ENCODE data around the gene CSTF1. TPM values are rescaled to one million over a fixed set of nuclear protein-coding genes. Genes with fewer than 3 reads are reported as not detected.
A peak's percentile ranks its signal among the peaks of the same experiment; 100 is the strongest.
"Not testable (repeated sequence)": the region's sequence is repeated elsewhere in the genome, so short reads cannot be mapped to it uniquely, and the experiment has no call there.

CSTF1 gene
- total and polyA plus RNA-seq, 5 experiments from 2014 or later: 27.2 to 52.8 (median 33.3) TPM

GRCh38 chr20:56373942-56374341 is 18.5 kb upstream of the CSTF1 start:
- Mint-ChIP-seq H3K27ac (no peak overlapping the region), H3K27me3 (no peaks in the 10 kb centered on the region), H3K4me3 (no peak overlapping the region), H3K36me3 (peaks cover 0 to 3% (median 0%) of the 10 kb centered on the region in 3 donors), H3K9me3 (no peaks in the 10 kb centered on the region), H3K4me1 (peaks cover 0 to 8% (median 3%) of the 10 kb centered on the region in 4 donors)
- POLR2A ChIA-PET: no interaction called here
- ATAC-seq (no peak), DNase-seq (no peak)

DNA sequence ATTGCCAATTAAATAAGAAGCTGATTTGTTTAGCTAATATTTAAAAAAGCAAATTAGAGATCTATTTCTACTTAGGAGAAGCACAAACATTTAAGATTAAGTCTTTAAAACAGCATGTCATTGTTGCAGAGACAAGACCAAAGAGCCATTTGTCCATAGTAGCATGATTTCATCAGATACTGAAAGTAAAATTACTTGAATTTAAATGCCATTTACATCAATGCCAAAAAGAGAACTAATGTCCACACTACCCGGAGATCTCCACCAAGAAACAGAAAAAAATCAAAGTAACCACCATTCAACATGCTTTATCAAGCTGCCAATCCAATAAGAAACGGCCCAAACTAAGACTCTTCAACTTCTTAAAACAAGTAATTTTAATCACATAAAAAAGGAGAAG is 16.1 kb upstream of the CSTF1 start:
- no peaks in the 10 kb centered on the region for H3K27me3 Mint-ChIP-seq
- H3K4me1 Mint-ChIP-seq: peaks cover 0 to 8% (median 3%) of the 10 kb centered on the region in 4 donors
- POLR2A ChIA-PET: no interaction called here
- no peak for ATAC-seq
- H3K4me3 Mint-ChIP-seq: no peak overlapping the region
- peaks cover 0 to 2% (median 0%) of the 10 kb centered on the region in 3 donors for H3K36me3 Mint-ChIP-seq
- no peaks in the 10 kb centered on the region for H3K9me3 Mint-ChIP-seq
- H3K27ac Mint-ChIP-seq: no peak overlapping the region
- no peak for DNase-seq

DNA sequence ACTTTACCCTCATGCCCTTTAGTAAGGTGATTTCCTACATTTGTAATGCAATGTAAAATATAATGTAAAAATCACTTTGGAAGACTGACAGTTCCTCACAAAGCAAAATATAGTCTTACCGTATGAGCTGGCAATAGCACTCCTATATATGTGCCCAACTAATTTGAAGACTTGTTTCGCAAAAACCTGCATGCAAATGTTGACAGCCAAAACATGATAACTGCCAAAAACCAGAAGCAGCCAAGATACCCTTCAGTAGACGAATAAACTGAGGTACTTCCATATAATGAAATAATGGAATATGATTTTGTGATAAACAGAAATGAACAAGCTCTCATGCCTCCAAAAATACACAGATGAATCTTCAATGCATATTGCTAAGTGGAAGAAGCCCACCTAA is 14.1 kb upstream of the CSTF1 start:
- ATAC-seq (no peak), DNase-seq (no peak)
- H3K36me3 Mint-ChIP-seq: peaks cover 0 to 3% (median 2%) of the 10 kb centered on the region in 3 donors
- no peak overlapping the region for H3K4me3 Mint-ChIP-seq
- POLR2A ChIA-PET: no interaction called here
- H3K9me3 Mint-ChIP-seq: no peaks in the 10 kb centered on the region
- no peaks in the 10 kb centered on the region for H3K27me3 Mint-ChIP-seq
- peaks cover 0 to 8% (median 0%) of the 10 kb centered on the region in 4 donors for H3K4me1 Mint-ChIP-seq
- H3K27ac Mint-ChIP-seq: no peak overlapping the region

DNA sequence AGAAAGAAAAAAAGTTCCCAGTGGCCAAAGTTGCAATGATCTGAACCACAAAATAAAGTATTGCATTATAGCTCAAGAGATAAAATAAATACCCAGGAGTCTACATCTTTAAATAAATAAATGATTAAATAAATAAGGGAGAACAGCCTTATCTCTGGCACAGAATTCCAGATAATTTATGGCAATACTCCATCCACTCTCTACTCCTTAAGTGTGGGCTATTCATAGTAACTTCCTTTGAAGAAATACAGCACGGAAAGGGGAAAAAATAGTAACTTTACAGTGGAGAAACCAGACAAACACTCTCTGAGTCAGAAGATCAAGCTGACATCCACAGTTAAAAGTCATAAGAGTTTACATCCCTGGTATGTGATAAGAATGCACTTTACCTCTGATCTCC is 12.1 kb upstream of the CSTF1 start:
- ATAC-seq (no peak), DNase-seq (no peak)
- no peak overlapping the region for H3K27ac Mint-ChIP-seq
- H3K4me3 Mint-ChIP-seq: no peak overlapping the region
- no peaks in the 10 kb centered on the region for H3K9me3 Mint-ChIP-seq
- H3K4me1 Mint-ChIP-seq: peaks cover 0 to 6% (median 0%) of the 10 kb centered on the region in 4 donors
- H3K36me3 Mint-ChIP-seq: peaks cover 0 to 3% (median 2%) of the 10 kb centered on the region in 3 donors
- H3K27me3 Mint-ChIP-seq: no peaks in the 10 kb centered on the region
- POLR2A ChIA-PET: no interaction called here

- POLR2A ChIA-PET: no interaction called here
- Mint-ChIP-seq H3K4me3 (no peak overlapping the region), H3K27ac (no peak overlapping the region), H3K4me1 (no peaks in the 10 kb centered on the region), H3K36me3 (peaks cover 0 to 3% (median 2%) of the 10 kb centered on the region in 3 donors), H3K27me3 (no peaks in the 10 kb centered on the region), H3K9me3 (no peaks in the 10 kb centered on the region)
- no peak for ATAC-seq
- no peak for DNase-seq
Measured at GRCh38 chr20:56381501-56381900, 10.9 kb upstream of the CSTF1 start.

- Mint-ChIP-seq H3K4me1 (no peaks in the 10 kb centered on the region), H3K27ac (peak overlapping the region in 1 of 10 donors; percentile 17), H3K36me3 (peaks cover 0 to 3% (median 2%) of the 10 kb centered on the region in 3 donors), H3K4me3 (no peak overlapping the region), H3K9me3 (no peaks in the 10 kb centered on the region), H3K27me3 (no peaks in the 10 kb centered on the region)
- POLR2A ChIA-PET: no interaction called here
- no peak for ATAC-seq
- DNase-seq: no peak
Measured at GRCh38 chr20:56382696-56383095, 9.7 kb upstream of the CSTF1 start.

- Mint-ChIP-seq H3K36me3 (peaks cover 0 to 4% (median 2%) of the 10 kb centered on the region in 3 donors), H3K9me3 (no peaks in the 10 kb centered on the region), H3K4me3 (no peak overlapping the region), H3K27me3 (no peaks in the 10 kb centered on the region), H3K4me1 (no peaks in the 10 kb centered on the region), H3K27ac (no peak overlapping the region)
- DNase-seq (no peak), ATAC-seq (no peak)
- POLR2A ChIA-PET: no interaction called here
Measured at GRCh38 chr20:56383334-56383733, 9.1 kb upstream of the CSTF1 start.

DNA sequence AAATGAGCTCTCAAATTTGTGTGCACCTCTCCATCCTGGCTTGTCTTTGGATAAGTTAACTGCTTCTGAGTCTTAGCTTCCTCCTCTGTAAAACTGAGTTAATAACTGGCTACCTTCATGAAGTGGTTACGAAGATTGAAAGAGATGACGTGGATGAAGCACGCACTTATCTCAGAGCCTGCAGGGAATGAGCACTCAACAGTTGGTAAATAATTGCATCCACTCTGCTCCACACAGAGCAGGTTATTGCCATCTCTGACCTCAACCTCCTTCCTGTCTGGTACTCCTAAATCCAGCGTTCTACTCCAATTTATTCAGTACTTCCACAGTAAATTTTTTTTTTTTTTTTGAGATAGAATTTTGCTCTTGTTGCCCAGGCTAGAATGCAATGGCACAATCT is 7.3 kb upstream of the CSTF1 start:
- no peak for DNase-seq
- no peak overlapping the region for H3K27ac Mint-ChIP-seq
- H3K4me1 Mint-ChIP-seq: no peaks in the 10 kb centered on the region
- H3K4me3 Mint-ChIP-seq: no peak overlapping the region
- ATAC-seq: no peak
- H3K36me3 Mint-ChIP-seq: peaks cover 0 to 5% (median 0%) of the 10 kb centered on the region in 3 donors
- no peaks in the 10 kb centered on the region for H3K9me3 Mint-ChIP-seq
- POLR2A ChIA-PET: interaction anchor here (0.5 to 0.7 kb wide), 2 partner anchors 33 to 42 kb away, joined by 4 to 6 read pairs; no protein-coding TSS in a partner anchor
- no peaks in the 10 kb centered on the region for H3K27me3 Mint-ChIP-seq

- H3K36me3 Mint-ChIP-seq: peaks cover 0 to 5% (median 0%) of the 10 kb centered on the region in 3 donors
- H3K4me1 Mint-ChIP-seq: peaks cover 0 to 3% (median 0%) of the 10 kb centered on the region in 4 donors
- no peak overlapping the region for H3K27ac Mint-ChIP-seq
- no peak for DNase-seq
- no peaks in the 10 kb centered on the region for H3K27me3 Mint-ChIP-seq
- no peaks in the 10 kb centered on the region for H3K9me3 Mint-ChIP-seq
- no peak overlapping the region for H3K4me3 Mint-ChIP-seq
- POLR2A ChIA-PET: no interaction called here
- ATAC-seq: no peak
Measured at GRCh38 chr20:56386219-56386618, 6.2 kb upstream of the CSTF1 start.

DNA sequence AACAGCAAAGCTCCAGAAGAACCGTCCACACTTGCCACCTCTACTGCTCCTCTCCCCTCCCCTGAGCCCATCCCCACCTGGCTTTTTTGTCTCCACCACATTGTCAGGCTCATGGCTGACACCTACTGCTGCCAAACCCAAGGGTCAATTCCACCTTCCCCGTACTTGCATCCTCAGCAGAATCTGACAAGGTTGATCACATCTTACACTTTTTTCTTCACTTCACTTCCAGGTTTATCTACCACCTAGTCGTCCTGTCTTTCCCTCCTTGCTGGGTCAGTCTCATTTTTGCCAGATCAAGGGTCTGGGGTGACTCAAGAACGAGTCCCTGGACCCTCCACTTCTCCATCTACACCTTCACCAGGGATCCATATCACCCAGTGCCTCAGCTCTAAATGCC is 3.6 kb upstream of the CSTF1 start:
- Mint-ChIP-seq H3K27ac (no peak overlapping the region), H3K9me3 (no peaks in the 10 kb centered on the region), H3K27me3 (no peaks in the 10 kb centered on the region), H3K4me1 (peaks cover 9 to 17% (median 10%) of the 10 kb centered on the region in 4 donors), H3K4me3 (no peak overlapping the region), H3K36me3 (peaks cover 0 to 2% (median 0%) of the 10 kb centered on the region in 3 donors)
- POLR2A ChIA-PET: no interaction called here
- ATAC-seq: no peak
- DNase-seq: no peak

- DNase-seq (no peak), ATAC-seq (no peak)
- Mint-ChIP-seq H3K36me3 (peaks cover 0 to 2% (median 0%) of the 10 kb centered on the region in 3 donors), H3K9me3 (no peaks in the 10 kb centered on the region), H3K4me1 (peaks cover 10 to 24% (median 14%) of the 10 kb centered on the region in 4 donors), H3K4me3 (no peak overlapping the region), H3K27ac (no peak overlapping the region), H3K27me3 (no peaks in the 10 kb centered on the region)
- POLR2A ChIA-PET: no interaction called here
Measured at GRCh38 chr20:56389807-56390206, 2.6 kb upstream of the CSTF1 start.

DNA sequence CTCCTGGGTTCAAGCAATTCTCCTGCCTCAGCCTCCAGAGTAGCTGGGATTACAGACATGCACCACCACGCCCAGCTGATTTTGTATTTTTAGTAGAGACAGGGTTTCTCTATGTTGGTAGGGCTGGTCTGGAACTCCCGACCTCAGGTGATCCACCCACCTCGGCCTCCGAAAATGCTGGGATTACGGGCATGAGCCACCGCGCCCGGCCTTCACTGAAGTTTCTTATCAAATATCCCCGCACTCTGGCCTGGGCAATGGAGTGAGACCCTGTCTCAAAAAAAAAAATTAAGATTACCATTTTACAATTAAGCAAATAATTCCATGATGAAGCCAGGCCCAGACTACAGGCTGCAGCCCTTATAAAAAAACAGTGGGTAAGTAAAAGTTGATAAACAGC is 2.0 kb upstream of the CSTF1 start:
- not testable (repeated sequence) for DNase-seq, H3K27me3 Mint-ChIP-seq, ATAC-seq, H3K4me3 Mint-ChIP-seq, H3K9me3 Mint-ChIP-seq, H3K36me3 Mint-ChIP-seq, H3K27ac Mint-ChIP-seq
- peaks cover 14 to 29% (median 20%) of the 10 kb centered on the region in 4 donors for H3K4me1 Mint-ChIP-seq
- POLR2A ChIA-PET: interaction anchor here (3.4 kb wide), 1 partner anchor 31 kb away, joined by 34 read pairs; the partner anchor contains the start of gene FAM210B

DNA sequence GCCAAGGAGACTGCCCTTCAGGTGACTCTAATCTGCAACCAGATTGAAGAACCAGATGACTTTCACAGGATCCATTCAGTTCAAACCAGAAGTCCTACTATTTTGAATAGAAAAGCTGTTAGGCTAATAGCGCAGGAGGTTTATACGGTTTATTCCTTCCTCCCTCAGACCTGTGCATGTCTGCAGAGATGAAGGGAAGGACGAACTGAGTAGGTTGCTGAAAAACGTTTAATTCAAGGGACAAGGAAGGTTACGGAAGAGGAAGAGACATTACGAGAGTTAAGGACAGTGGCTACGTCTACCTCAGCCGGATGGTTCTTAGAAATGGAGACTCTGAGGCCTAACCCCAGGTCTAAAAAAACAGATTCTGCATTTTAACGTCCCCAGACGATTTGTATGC is 1.4 kb upstream of the CSTF1 start:
- no peak for ATAC-seq

GRCh38 chr20:56391596-56392131 is 781 bp upstream of the CSTF1 start:
- peaks cover 16 to 32% (median 24%) of the 10 kb centered on the region in 4 donors for H3K4me1 Mint-ChIP-seq
- peaks cover 0 to 17% (median 0%) of the 10 kb centered on the region in 3 donors for H3K36me3 Mint-ChIP-seq

More for the DNA sequence above, 1.4 kb upstream of the CSTF1 start:
- Mint-ChIP-seq H3K36me3 (peaks cover 0 to 13% (median 0%) of the 10 kb centered on the region in 3 donors), H3K27me3 (no peaks in the 10 kb centered on the region), H3K9me3 (no peaks in the 10 kb centered on the region), H3K4me1 (peaks cover 16 to 32% (median 24%) of the 10 kb centered on the region in 4 donors), H3K4me3 (no peak overlapping the region), H3K27ac (peak overlapping the region in 4 of 10 donors; percentile 3 to 82 (median 57))
- POLR2A ChIA-PET: interaction anchor here (3.4 kb wide), 1 partner anchor 32 kb away, joined by 34 read pairs; the partner anchor contains the start of gene FAM210B
- DNase-seq: no peak

More at GRCh38 chr20:56391596-56392131, 781 bp upstream of the CSTF1 start:
- H3K9me3 Mint-ChIP-seq: no peaks in the 10 kb centered on the region
- H3K27ac Mint-ChIP-seq: no peak overlapping the region
- ATAC-seq: peak; percentile 7 to 37
- POLR2A ChIA-PET: interaction anchor here (0.6 to 3.4 kb wide), 9 partner anchors 20 to 1998 kb away, joined by 3 to 34 read pairs (median 6); partner anchors contain the start of genes CASS4, FAM210B, RTF2 and VAPB
- no peak overlapping the region for H3K4me3 Mint-ChIP-seq
- peak in 1 of 10 donors; percentile 9 for DNase-seq
- no peaks in the 10 kb centered on the region for H3K27me3 Mint-ChIP-seq
